ENCODE measurements around the gene ZNF507.
"Not testable (repeated sequence)": the region's sequence is repeated elsewhere in the genome, so short reads cannot be mapped to it uniquely, and the experiment has no call there.

The ZNF507 gene

GRCh38 chr19:32364040-32364439 is 18.6 kb downstream of the ZNF507 start:
- H3K4me3 ChIP-seq (ENCODE audit: low read length), result no peak overlapping the region
- DNase-seq (ENCODE audit: low read depth), result no peak
- no peak for TF ChIP-seq CTCF (conservative IDR thresholded peaks at IDR 0.05; ENCODE audit: low read length)

- no peak for DNase-seq (ENCODE audit: low read depth)
- TF ChIP-seq CTCF (conservative IDR thresholded peaks at IDR 0.05; ENCODE audit: low read length), result no peak
- H3K4me3 ChIP-seq (ENCODE audit: low read length), result no peak overlapping the region
Measured at GRCh38 chr19:32367063-32367462, 21.7 kb downstream of the ZNF507 start.

- no peak for TF ChIP-seq CTCF (conservative IDR thresholded peaks at IDR 0.05; ENCODE audit: low read length)
- no peak for DNase-seq (ENCODE audit: low read depth)
- no peak overlapping the region for H3K4me3 ChIP-seq (ENCODE audit: low read length)
Measured at GRCh38 chr19:32367948-32368536, 22.6 kb downstream of the ZNF507 start.

- H3K4me3 ChIP-seq (ENCODE audit: low read length), result no peak overlapping the region
- TF ChIP-seq CTCF (conservative IDR thresholded peaks at IDR 0.05; ENCODE audit: low read length), result no peak
- DNase-seq (ENCODE audit: low read depth), result no peak
Measured at GRCh38 chr19:32368787-32369186, 23.4 kb downstream of the ZNF507 start.

- DNase-seq (ENCODE audit: low read depth), result peak; percentile 36
- no peak for TF ChIP-seq CTCF (conservative IDR thresholded peaks at IDR 0.05; ENCODE audit: low read length)
Measured at GRCh38 chr19:32372726-32373517, 27.5 kb downstream of the ZNF507 start.

GRCh38 chr19:32373585-32374295 is 28.3 kb downstream of the ZNF507 start:
- TF ChIP-seq CTCF (conservative IDR thresholded peaks at IDR 0.05; ENCODE audit: low read length), result no peak
- no peak overlapping the region for H3K4me3 ChIP-seq (ENCODE audit: low read length)
- DNase-seq (ENCODE audit: low read depth), result peak; percentile 96

More at GRCh38 chr19:32372726-32373517, 27.5 kb downstream of the ZNF507 start:
- no peak overlapping the region for H3K4me3 ChIP-seq (ENCODE audit: low read length)

GRCh38 chr19:32374362-32374761 is 29.0 kb downstream of the ZNF507 start:
- DNase-seq (ENCODE audit: low read depth); H3K4me3 ChIP-seq (ENCODE audit: low read length): not testable (repeated sequence)

Data from AG10803 (cell line).